ENCODE results near the gene ZC3H4.

Gene ZC3H4

GRCh38 chr19:47021536-47022139, 91.9 kb downstream of the ZC3H4 start:
- H3K4me3 ChIP-seq (ENCODE audit: low read length), result no peak overlapping the region
- no peak for TF ChIP-seq CTCF (conservative IDR thresholded peaks at IDR 0.05; ENCODE audit: low read depth, low read length)
- DNase-seq (ENCODE audit: low read depth), result no peak

- peak overlapping the region; percentile 24 for H3K4me3 ChIP-seq (ENCODE audit: low read length)
- DNase-seq (ENCODE audit: low read depth), result no peak
These were observed 92.5 kb downstream of the ZC3H4 start for GRCh38 chr19:47020992-47021496.

GRCh38 chr19:47020132-47020805, 93.3 kb downstream of the ZC3H4 start:
- TF ChIP-seq CTCF (conservative IDR thresholded peaks at IDR 0.05; ENCODE audit: low read depth, low read length), result no peak
- peak overlapping the region; percentile 21 for H3K4me3 ChIP-seq (ENCODE audit: low read length)
- DNase-seq (ENCODE audit: low read depth), result no peak

More at GRCh38 chr19:47020992-47021496, 92.5 kb downstream of the ZC3H4 start:
- no peak for TF ChIP-seq CTCF (conservative IDR thresholded peaks at IDR 0.05; ENCODE audit: low read depth, low read length)

- H3K4me3 ChIP-seq (ENCODE audit: low read length), result peak within 1 kb of the TSS; percentile 21
- TF ChIP-seq CTCF (conservative IDR thresholded peaks at IDR 0.05; ENCODE audit: low read depth, low read length), result no peak
- DNase-seq (ENCODE audit: low read depth), result no peak
These were observed 94.0 kb downstream of the ZC3H4 start, which contains the start of gene NPAS1 for GRCh38 chr19:47019431-47020041. Gene NPAS1 (plus strand): TSS chr19:47019837. CDS start chr19:47021048, 1,211 bp downstream.

- no peak for TF ChIP-seq CTCF (conservative IDR thresholded peaks at IDR 0.05; ENCODE audit: low read depth, low read length)
- DNase-seq (ENCODE audit: low read depth), result no peak
- no peak overlapping the region for H3K4me3 ChIP-seq (ENCODE audit: low read length)
These were observed 94.7 kb downstream of the ZC3H4 start for GRCh38 chr19:47018923-47019322.
